Naive B cell (primary cell): ENCODE results near the gene MACROD1. TPM values are rescaled to one million over a fixed set of nuclear protein-coding genes. Genes with fewer than 3 reads are reported as not detected.

ENCODE experiments used
- ATAC-seq, 2 donors: fragments of 150-1000 bp; cut with Tn5 transposase; 2 replicates each; pipeline ENCODE4 v1.10.0; 2021; ENCODE audit warnings: low read depth in 2 of 2, mild to moderate bottlenecking in 2 of 2, moderate library complexity in 2 of 2
- DNase-seq: peaks from one replicate; pipeline ENCODE4 v3.0.0; 2022
- H3K27ac Mint-ChIP-seq, 6 donors: one replicate each; pipeline ENCODE4 v1.8.0; 2020 to 2022; ENCODE audit warnings: mild to moderate bottlenecking in 6 of 6, mixed read lengths in 6 of 6, moderate library complexity in 5 of 6, inconsistent platforms in 2 of 6
- H3K27me3 Mint-ChIP-seq, 3 donors: one replicate each; pipeline ENCODE4 v1.8.0; 2021 to 2022; ENCODE audit warnings: mixed read lengths in 3 of 3, mild to moderate bottlenecking in 1 of 3
- H3K36me3 Mint-ChIP-seq, 2 donors: one replicate each; pipeline ENCODE4 v1.8.0; 2020 to 2022; ENCODE audit warnings: mixed read lengths in 2 of 2, inconsistent platforms in 1 of 2, mild to moderate bottlenecking in 1 of 2
- H3K4me1 Mint-ChIP-seq, 3 donors: one replicate each; pipeline ENCODE4 v1.8.0; 2020 to 2022; ENCODE audit warnings: mixed read lengths in 3 of 3, inconsistent platforms in 1 of 3, mild to moderate bottlenecking in 1 of 3, moderate library complexity in 1 of 3
- H3K4me3 Mint-ChIP-seq, 8 donors: one replicate each; pipeline ENCODE4 v1.8.0; 2020 to 2022; ENCODE audit warnings: mild to moderate bottlenecking in 8 of 8, mixed read lengths in 8 of 8, moderate library complexity in 8 of 8, inconsistent platforms in 2 of 8
- H3K9me3 Mint-ChIP-seq, 7 donors: one replicate each; pipeline ENCODE4 v1.8.0; 2020 to 2022; ENCODE audit warnings: mixed read lengths in 7 of 7, mild to moderate bottlenecking in 5 of 7, inconsistent platforms in 2 of 7, moderate library complexity in 1 of 7
- polyA plus RNA-seq, 6 donors: library from polyadenylated mRNA; unstranded; fragments of 300-500 nt; fragmentation: Illumina TruSeq; gene quantifications; one replicate each; pipeline ENCODE4 v1.2.3, GENCODE V29; 2021; ENCODE audit warnings: low read depth in 6 of 6

The MACROD1 gene
- polyA plus RNA-seq, 6 donors from 2014 or later: 1.5 to 7.0 (median 3.2) TPM

DNA sequence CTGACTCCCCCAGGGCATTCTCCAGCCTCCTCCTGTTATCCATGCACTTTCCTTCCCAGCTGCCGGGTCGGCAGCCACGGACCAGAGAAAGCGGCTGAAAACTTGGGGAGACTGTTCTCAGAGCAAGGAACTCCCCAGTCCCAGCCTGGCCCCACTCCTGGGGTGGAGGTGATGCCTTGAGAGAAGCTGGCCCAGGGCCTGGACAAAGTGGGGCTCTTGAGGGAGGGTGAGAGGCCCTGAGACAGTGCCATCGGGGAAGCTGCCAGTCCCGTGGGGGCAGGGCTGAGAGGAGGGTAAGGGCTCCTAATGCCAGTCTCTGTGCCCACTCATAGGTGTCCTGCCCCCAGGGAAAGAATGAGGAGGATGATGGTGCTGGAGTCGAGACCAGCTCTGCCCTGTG, 76.4 kb downstream of the MACROD1 start:
- no peak for DNase-seq
- Mint-ChIP-seq H3K9me3 (no peaks in the 10 kb centered on the region), H3K27ac (peak overlapping the region in 1 of 6 donors; percentile 51), H3K4me3 (no peak overlapping the region), H3K27me3 (no peaks in the 10 kb centered on the region), H3K36me3 (no peaks in the 10 kb centered on the region), H3K4me1 (no peaks in the 10 kb centered on the region)
- ATAC-seq: no peak

- DNase-seq (no peak), ATAC-seq (no peak)
- no peaks in the 10 kb centered on the region for H3K9me3 Mint-ChIP-seq
- no peaks in the 10 kb centered on the region for H3K36me3 Mint-ChIP-seq
- H3K27ac Mint-ChIP-seq: no peak overlapping the region
- no peaks in the 10 kb centered on the region for H3K27me3 Mint-ChIP-seq
- no peak overlapping the region for H3K4me3 Mint-ChIP-seq
- no peaks in the 10 kb centered on the region for H3K4me1 Mint-ChIP-seq
Measured at GRCh38 chr11:64089027-64089360, 76.9 kb downstream of the MACROD1 start.

- no peak for DNase-seq
- H3K27ac Mint-ChIP-seq: peak overlapping the region in 1 of 6 donors; percentile 26
- ATAC-seq: no peak
Measured at GRCh38 chr11:64088162-64089026, 77.5 kb downstream of the MACROD1 start.

DNA sequence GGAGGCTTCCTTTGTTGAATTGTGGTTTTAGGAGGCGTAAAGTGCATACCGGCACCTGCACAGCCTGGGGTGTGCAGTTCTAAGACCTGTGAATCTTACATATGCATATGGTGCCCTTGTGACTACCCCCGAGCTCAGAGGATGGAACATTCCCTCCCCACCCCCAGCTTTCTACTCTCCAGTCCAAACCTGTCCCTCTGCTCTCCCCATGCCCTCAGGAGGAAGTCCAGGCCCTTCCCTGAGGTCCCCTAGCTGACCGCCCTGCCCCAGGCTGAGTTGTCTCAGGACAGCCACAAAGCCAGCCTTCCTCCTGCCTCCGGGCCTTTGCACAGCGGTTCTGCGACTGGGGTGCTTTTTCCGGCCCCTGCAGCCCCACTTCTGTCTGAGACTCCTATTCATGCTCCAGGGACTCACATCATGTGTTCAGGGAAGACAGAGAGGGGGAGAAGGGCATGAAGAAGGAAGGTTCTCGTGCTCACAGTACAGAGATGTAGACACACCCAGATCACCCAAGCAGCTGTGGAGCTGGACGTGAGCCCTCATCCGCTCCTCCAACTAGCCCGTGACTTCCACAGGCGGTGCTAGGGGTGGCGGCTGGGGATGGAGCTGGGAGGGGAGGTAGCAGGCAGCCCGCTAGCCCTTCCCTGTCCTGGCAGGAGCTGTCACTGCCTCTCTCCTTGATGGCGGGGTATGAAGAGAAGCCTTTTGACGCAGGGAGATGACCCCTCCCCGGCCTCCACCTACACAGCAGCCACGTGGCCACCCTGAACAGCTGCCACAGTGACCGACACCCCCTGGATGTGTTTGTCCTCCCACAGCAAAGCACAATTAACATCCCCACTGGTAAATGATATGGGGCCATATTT, 79.4 kb downstream of the MACROD1 start:
- Mint-ChIP-seq H3K4me3 (peak overlapping the region in 1 of 8 donors; percentile 12), H3K36me3 (no peaks in the 10 kb centered on the region), H3K4me1 (no peaks in the 10 kb centered on the region), H3K9me3 (no peaks in the 10 kb centered on the region), H3K27ac (peak overlapping the region in 1 of 6 donors; percentile 33), H3K27me3 (no peaks in the 10 kb centered on the region)
- no peak for DNase-seq
- ATAC-seq: no peak

More at GRCh38 chr11:64088162-64089026, 77.5 kb downstream of the MACROD1 start:
- no peaks in the 10 kb centered on the region for H3K4me1 Mint-ChIP-seq
- no peaks in the 10 kb centered on the region for H3K27me3 Mint-ChIP-seq
- peak overlapping the region in 1 of 8 donors; percentile 35 for H3K4me3 Mint-ChIP-seq
- no peaks in the 10 kb centered on the region for H3K36me3 Mint-ChIP-seq
- H3K9me3 Mint-ChIP-seq: no peaks in the 10 kb centered on the region

GRCh38 chr11:64085906-64086257, 80.0 kb downstream of the MACROD1 start:
- H3K4me1 Mint-ChIP-seq: no peaks in the 10 kb centered on the region
- H3K36me3 Mint-ChIP-seq: no peaks in the 10 kb centered on the region
- no peak overlapping the region for H3K27ac Mint-ChIP-seq
- no peaks in the 10 kb centered on the region for H3K9me3 Mint-ChIP-seq
- no peaks in the 10 kb centered on the region for H3K27me3 Mint-ChIP-seq
- DNase-seq (no peak), ATAC-seq (no peak)
- no peak overlapping the region for H3K4me3 Mint-ChIP-seq

GRCh38 chr11:64084951-64085710, 80.8 kb downstream of the MACROD1 start:
- Mint-ChIP-seq H3K4me3 (no peak overlapping the region), H3K27me3 (no peaks in the 10 kb centered on the region), H3K36me3 (no peaks in the 10 kb centered on the region), H3K9me3 (no peaks in the 10 kb centered on the region), H3K27ac (no peak overlapping the region), H3K4me1 (no peaks in the 10 kb centered on the region)
- DNase-seq (no peak), ATAC-seq (no peak)

GRCh38 chr11:64084146-64084950, 81.6 kb downstream of the MACROD1 start:
- no peak overlapping the region for H3K4me3 Mint-ChIP-seq
- DNase-seq (no peak), ATAC-seq (no peak)
- H3K27me3 Mint-ChIP-seq: no peaks in the 10 kb centered on the region
- no peaks in the 10 kb centered on the region for H3K9me3 Mint-ChIP-seq
- no peaks in the 10 kb centered on the region for H3K4me1 Mint-ChIP-seq
- no peaks in the 10 kb centered on the region for H3K36me3 Mint-ChIP-seq
- no peak overlapping the region for H3K27ac Mint-ChIP-seq

GRCh38 chr11:64083398-64084080, 82.4 kb downstream of the MACROD1 start:
- no peaks in the 10 kb centered on the region for H3K4me1 Mint-ChIP-seq
- H3K4me3 Mint-ChIP-seq: no peak overlapping the region
- no peaks in the 10 kb centered on the region for H3K27me3 Mint-ChIP-seq
- no peak overlapping the region for H3K27ac Mint-ChIP-seq
- no peak for ATAC-seq
- no peaks in the 10 kb centered on the region for H3K36me3 Mint-ChIP-seq
- no peak for DNase-seq
- H3K9me3 Mint-ChIP-seq: no peaks in the 10 kb centered on the region

GRCh38 chr11:64081745-64082442, 84.0 kb downstream of the MACROD1 start:
- Mint-ChIP-seq H3K36me3 (no peaks in the 10 kb centered on the region), H3K4me1 (no peaks in the 10 kb centered on the region), H3K27me3 (no peaks in the 10 kb centered on the region), H3K9me3 (no peaks in the 10 kb centered on the region), H3K27ac (no peak overlapping the region), H3K4me3 (no peak overlapping the region)
- no peak for ATAC-seq
- DNase-seq: no peak

GRCh38 chr11:64080390-64080789, 85.5 kb downstream of the MACROD1 start:
- H3K4me1 Mint-ChIP-seq: no peaks in the 10 kb centered on the region
- no peaks in the 10 kb centered on the region for H3K36me3 Mint-ChIP-seq
- peak overlapping the region in 1 of 6 donors; percentile 58 for H3K27ac Mint-ChIP-seq
- no peaks in the 10 kb centered on the region for H3K9me3 Mint-ChIP-seq
- ATAC-seq (no peak), DNase-seq (no peak)
- no peaks in the 10 kb centered on the region for H3K27me3 Mint-ChIP-seq
- no peak overlapping the region for H3K4me3 Mint-ChIP-seq

DNA sequence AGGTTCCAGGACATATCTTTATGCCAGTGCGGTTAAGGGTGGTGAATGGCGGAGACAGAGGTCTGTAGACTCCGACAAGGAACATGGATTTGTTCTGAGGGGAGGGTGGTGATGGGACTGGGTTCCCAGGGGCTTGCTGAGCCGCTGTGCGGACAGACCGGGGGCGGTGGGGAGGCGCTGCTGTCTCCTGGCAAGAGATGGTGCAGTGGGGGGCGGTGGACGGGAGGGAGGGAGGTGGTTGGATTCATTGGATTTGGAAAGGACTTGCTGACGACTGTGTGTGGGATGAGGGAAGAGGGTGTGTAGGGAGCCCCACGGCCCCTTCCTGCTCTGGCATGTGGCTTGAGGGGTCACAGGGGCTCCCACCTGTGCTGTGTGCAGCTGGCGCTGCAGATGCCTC, 87.0 kb downstream of the MACROD1 start:
- Mint-ChIP-seq H3K27me3 (no peaks in the 10 kb centered on the region), H3K36me3 (no peaks in the 10 kb centered on the region), H3K4me1 (no peaks in the 10 kb centered on the region), H3K27ac (peak overlapping the region in 1 of 6 donors; percentile 37), H3K9me3 (no peaks in the 10 kb centered on the region), H3K4me3 (no peak overlapping the region)
- no peak for DNase-seq
- no peak for ATAC-seq

GRCh38 chr11:64078284-64078683, 87.6 kb downstream of the MACROD1 start:
- no peaks in the 10 kb centered on the region for H3K4me1 Mint-ChIP-seq
- H3K4me3 Mint-ChIP-seq: no peak overlapping the region
- peak overlapping the region in 1 of 6 donors; percentile 56 for H3K27ac Mint-ChIP-seq
- DNase-seq: no peak
- H3K36me3 Mint-ChIP-seq: no peaks in the 10 kb centered on the region
- ATAC-seq: no peak
- no peaks in the 10 kb centered on the region for H3K27me3 Mint-ChIP-seq
- no peaks in the 10 kb centered on the region for H3K9me3 Mint-ChIP-seq
